Panc1 (cell line): Measurements from ENCODE around the gene EVL. TPM values are rescaled to one million over a fixed set of nuclear protein-coding genes. Genes with fewer than 3 reads are reported as not detected.
"Not testable (repeated sequence)": the region's sequence is repeated elsewhere in the genome, so short reads cannot be mapped to it uniquely, and the experiment has no call there.

Experiments
- ATAC-seq: fragments of 200-7000 bp; cut with Tn5 transposase; 2 replicates; pipeline ENCODE4 v1.9.1; 2020; ENCODE audit warnings: mild to moderate bottlenecking, moderate library complexity
- BruUV-seq: library from RNA; stranded (reverse); fragments of 400-500 nt; replicated peaks from 2 replicates; lab custom pipeline; 2021; lab: Mats Ljungman, UMichigan
- CTCF ChIA-PET: fragments of 300-600 bp; sonication (Branson Sonifier 250); formaldehyde crosslinking; loops from one replicate; lab custom pipeline; 2022; ENCODE audit warnings: antibody characterized with exemption; lab: Charles Lee
- POLR2A ChIA-PET: fragments of 300-600 bp; sonication (Branson Sonifier 250); formaldehyde crosslinking; loops from one replicate; lab custom pipeline; 2022; ENCODE audit warnings: antibody characterized with exemption; lab: Charles Lee
- DNase-seq: peaks from one replicate; pipeline ENCODE4 v3.0.0-alpha.2; 2010; ENCODE audit warnings: low read depth, low spot score
- H3K27ac ChIP-seq: 2 replicates; pipeline ENCODE4 v1.5.1; 2011; ENCODE audit warnings: mild to moderate bottlenecking, low read length, inconsistent platforms
- H3K27me3 ChIP-seq: fragments of 200-500 bp; sonication (Bioruptor generic); 2 replicates; pipeline ENCODE4 v1.6.0; 2014; ENCODE audit warnings: low read length, inconsistent platforms; ENCODE audit not compliant: control insufficient read depth, insufficient read depth
- H3K36me3 ChIP-seq: fragments of 200-500 bp; sonication (Bioruptor generic); 2 replicates; pipeline ENCODE4 v1.5.1; 2014; ENCODE audit warnings: inconsistent platforms, mild to moderate bottlenecking, low read length, moderate library complexity; ENCODE audit not compliant: control insufficient read depth, insufficient read depth
- H3K4me1 ChIP-seq: 2 replicates; pipeline ENCODE4 v1.5.1; 2011; ENCODE audit warnings: inconsistent platforms, mild to moderate bottlenecking, low read length, moderate library complexity; ENCODE audit not compliant: control insufficient read depth, insufficient read depth
- H3K4me3 ChIP-seq, 2 experiments: 2 replicates each; pipeline ENCODE4 v1.5.1; 2011 to 2012; ENCODE audit warnings: low read depth in 2 of 2, low read length in 2 of 2, mild to moderate bottlenecking in 2 of 2, inconsistent platforms in 1 of 2, moderate library complexity in 1 of 2
- H3K9me3 ChIP-seq: fragments of 200-500 bp; sonication (Bioruptor generic); 2 replicates; pipeline ENCODE4 v1.5.1; 2014; ENCODE audit warnings: low read depth, mild to moderate bottlenecking, inconsistent platforms, low read length, moderate library complexity; ENCODE audit not compliant: control insufficient read depth, insufficient read depth
- POLR2AphosphoS5 ChIP-seq: IDR thresholded peaks from 2 replicates; pipeline ENCODE4 v1.6.1; 2012; ENCODE audit warnings: mild to moderate bottlenecking, low read depth, low read length, moderate library complexity
- REST ChIP-seq, 2 experiments: IDR thresholded peaks; 2 replicates each; pipeline ENCODE4 v1.6.1; 2011 to 2012; ENCODE audit warnings: low read depth in 2 of 2, control low read depth in 1 of 2, low read length in 1 of 2, mild to moderate bottlenecking in 1 of 2, moderate library complexity in 1 of 2; ENCODE audit not compliant: insufficient read depth in 1 of 2
- SIN3A ChIP-seq: IDR thresholded peaks from 2 replicates; pipeline ENCODE4 v1.6.1; 2012; ENCODE audit warnings: low read depth, mild to moderate bottlenecking, low read length, moderate library complexity, borderline replicate concordance; ENCODE audit not compliant: insufficient read depth
- TCF7L2 ChIP-seq: IDR thresholded peaks from 2 replicates; pipeline ENCODE4 v1.6.1; 2011; ENCODE audit warnings: mild to moderate bottlenecking, low read depth, low read length, inconsistent platforms
- in situ Hi-C: cut with HindIII; loops from 2 replicates; pipeline ENCODE4 v1.10.0; 2016; ENCODE audit warnings: low sequenced_read_pairs, low pct_unique_long_range_greater_than_20kb
- intact Hi-C: fragments of 100-400 bp; cut with micrococcal nuclease; formaldehyde crosslinking; loops from one replicate; pipeline ENCODE4 v1.10.0; 2022; ENCODE audit not compliant: unreplicated experiment
- total RNA-seq: library from RNA; stranded (reverse); gene quantifications from one replicate; pipeline ENCODE4 v1.2.1, GENCODE V29; 2021; ENCODE audit not compliant: unreplicated experiment
- TF ChIP-seq, protein P1 (sequence below): fragments of 450-650 bp; IDR thresholded peaks from 2 replicates; pipeline ENCODE4 v1.5.1; 2017; ENCODE audit warnings: mild to moderate bottlenecking

EVL gene
- total RNA-seq, 1 experiment from 2014 or later = 38.3 TPM

DNA sequence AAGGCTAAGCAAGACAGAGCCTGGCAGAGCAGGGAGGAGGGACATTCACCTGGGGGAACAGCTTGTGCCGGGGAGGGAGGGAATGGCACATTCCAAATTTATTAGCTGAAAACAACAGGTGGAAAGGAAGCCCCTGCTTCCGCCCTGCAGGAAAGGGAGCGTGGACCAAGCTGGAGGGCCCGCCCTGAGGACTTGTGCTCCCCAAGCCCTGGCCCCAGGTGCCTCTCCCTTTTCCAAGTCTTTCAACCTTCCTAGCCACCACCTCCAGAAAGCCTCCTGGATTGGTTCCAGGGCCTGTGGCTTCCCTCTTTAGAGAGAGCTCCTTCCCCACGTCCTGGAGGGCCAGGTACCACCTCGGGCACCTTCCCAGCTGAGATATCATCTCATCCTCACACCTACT is 91.6 kb downstream of the EVL start:
- H3K4me3 ChIP-seq = no peak overlapping the region
- no peaks in the 10 kb centered on the region; the same call in 1 of the 2 replicates for H3K27me3 ChIP-seq
- ChIA-PET POLR2A (no interaction called here), CTCF (interaction anchor here (1.8 kb wide), 1 partner anchor 36 kb away, joined by 7 read pairs; no protein-coding TSS in a partner anchor)
- no peaks in the 10 kb centered on the region for H3K36me3 ChIP-seq
- intact Hi-C loops = no loop called here
- H3K4me1 ChIP-seq = peaks cover 8% of the 10 kb centered on the region
- ATAC-seq = no peak
- no peaks in the 10 kb centered on the region for H3K9me3 ChIP-seq
- TF ChIP-seq SIN3A = no peak
- TF ChIP-seq, protein P1, sequence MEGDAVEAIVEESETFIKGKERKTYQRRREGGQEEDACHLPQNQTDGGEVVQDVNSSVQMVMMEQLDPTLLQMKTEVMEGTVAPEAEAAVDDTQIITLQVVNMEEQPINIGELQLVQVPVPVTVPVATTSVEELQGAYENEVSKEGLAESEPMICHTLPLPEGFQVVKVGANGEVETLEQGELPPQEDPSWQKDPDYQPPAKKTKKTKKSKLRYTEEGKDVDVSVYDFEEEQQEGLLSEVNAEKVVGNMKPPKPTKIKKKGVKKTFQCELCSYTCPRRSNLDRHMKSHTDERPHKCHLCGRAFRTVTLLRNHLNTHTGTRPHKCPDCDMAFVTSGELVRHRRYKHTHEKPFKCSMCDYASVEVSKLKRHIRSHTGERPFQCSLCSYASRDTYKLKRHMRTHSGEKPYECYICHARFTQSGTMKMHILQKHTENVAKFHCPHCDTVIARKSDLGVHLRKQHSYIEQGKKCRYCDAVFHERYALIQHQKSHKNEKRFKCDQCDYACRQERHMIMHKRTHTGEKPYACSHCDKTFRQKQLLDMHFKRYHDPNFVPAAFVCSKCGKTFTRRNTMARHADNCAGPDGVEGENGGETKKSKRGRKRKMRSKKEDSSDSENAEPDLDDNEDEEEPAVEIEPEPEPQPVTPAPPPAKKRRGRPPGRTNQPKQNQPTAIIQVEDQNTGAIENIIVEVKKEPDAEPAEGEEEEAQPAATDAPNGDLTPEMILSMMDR = no peak
- no peak for TF ChIP-seq REST (IDR thresholded peaks at IDR 0.05; ENCODE audit: insufficient read depth in 1 of 2, low read depth in 2 of 2, low read length in 1 of 2)
- TF ChIP-seq POLR2AphosphoS5 = no peak
- TF ChIP-seq TCF7L2 = no peak
- BruUV-seq = no TSS peak
- no peak overlapping the region; the same call in 1 of the 2 replicates for H3K27ac ChIP-seq
- in situ Hi-C loops = no loop called here
- no peak for DNase-seq

GRCh38 chr14:100157548-100158232 is 92.5 kb downstream of the EVL start:
- BruUV-seq, ATAC-seq, intact Hi-C loops, H3K9me3 ChIP-seq, H3K27me3 ChIP-seq, H3K4me3 ChIP-seq, H3K27ac ChIP-seq, in situ Hi-C loops, H3K4me1 ChIP-seq, DNase-seq, POLR2A ChIA-PET, H3K36me3 ChIP-seq: not testable (repeated sequence)
- CTCF ChIA-PET = interaction anchor here (0.7 kb wide), 1 partner anchor 168 kb away, joined by 5 read pairs; no protein-coding TSS in a partner anchor

DNA sequence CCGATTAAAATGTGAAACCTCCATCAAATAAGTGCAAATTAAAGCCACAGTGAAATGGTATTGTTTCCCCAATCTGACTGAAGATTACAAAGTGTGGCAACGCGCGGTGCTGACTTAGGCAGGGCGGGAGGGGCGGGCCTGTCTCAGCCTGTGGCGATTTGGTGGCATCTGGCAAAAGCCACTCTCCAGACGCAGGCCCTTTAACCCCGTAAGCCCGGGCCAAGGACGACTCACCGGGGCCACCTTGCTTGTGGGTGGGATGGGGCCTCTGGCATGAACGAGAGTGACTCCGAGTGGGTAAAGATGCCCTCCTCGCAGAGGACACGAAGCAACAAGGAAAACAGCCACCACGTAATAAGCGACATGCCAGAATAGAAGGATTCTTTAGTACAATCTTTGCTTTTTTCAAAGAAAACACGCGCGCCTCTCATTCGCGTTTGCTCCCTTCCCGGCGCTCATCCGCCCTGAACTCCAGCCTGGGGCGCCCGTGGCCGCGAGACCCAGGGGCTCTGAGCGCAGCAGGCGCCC is 93.4 kb downstream of the EVL start:
- no peak for DNase-seq
- peaks cover 8% of the 10 kb centered on the region for H3K4me1 ChIP-seq
- H3K36me3 ChIP-seq = no peaks in the 10 kb centered on the region
- in situ Hi-C loops = no loop called here
- H3K27me3 ChIP-seq = no peaks in the 10 kb centered on the region; the same call in 1 of the 2 replicates
- H3K4me3 ChIP-seq = peak overlapping the region; percentile 41 to 54
- no peaks in the 10 kb centered on the region for H3K9me3 ChIP-seq
- intact Hi-C loops = no loop called here
- H3K27ac ChIP-seq = no peak overlapping the region
- ATAC-seq = no peak
- no TSS peak for BruUV-seq
- ChIA-PET POLR2A (interaction anchor here (0.5 to 0.6 kb wide), 2 partner anchors 33 to 85 kb away, joined by 6 to 7 read pairs; no protein-coding TSS in a partner anchor), CTCF (interaction anchor here (0.6 kb wide), 1 partner anchor 213 kb away, joined by 9 read pairs; no protein-coding TSS in a partner anchor)
- TF ChIP-seq SIN3A (no peak), REST (IDR thresholded peaks at IDR 0.05; ENCODE audit: insufficient read depth in 1 of 2, low read depth in 2 of 2, low read length in 1 of 2) (no peak), TCF7L2 (no peak), POLR2AphosphoS5 (no peak)
- TF ChIP-seq, protein P1 = no peak
